Tibial nerve (tissue), 4 donors: Measurements from ENCODE around the gene NR2E1. TPM values are rescaled to one million over a fixed set of nuclear protein-coding genes. Genes with fewer than 3 reads are reported as not detected.

ENCODE experiments used
- DNase-seq, 2 donors: peaks; one replicate each; pipeline ENCODE4 v3.0.0-alpha.2; 2019; ENCODE audit warnings: low spot score in 2 of 2
- H3K27ac ChIP-seq, 4 donors: fragments of 200-600 bp; sonication (generic) in 3 of 4; one replicate each; pipeline ENCODE4 v1.5.1; 2017 to 2019; ENCODE audit warnings: mild to moderate bottlenecking in 1 of 4
- H3K27me3 ChIP-seq, 2 donors: fragments of 200-600 bp; sonication (generic) in 1 of 2; one replicate each; pipeline versions ENCODE4 v1.5.1 to v1.6.0; 2017 to 2019
- H3K36me3 ChIP-seq, 3 donors: fragments of 200-600 bp; sonication (generic); one replicate each; pipeline ENCODE4 v1.5.1; 2018 to 2019
- H3K4me1 ChIP-seq, 4 donors: fragments of 200-600 bp; sonication (generic) in 3 of 4; one replicate each; pipeline ENCODE4 v1.5.1; 2017 to 2019
- H3K4me3 ChIP-seq, 4 donors: fragments of 200-600 bp; sonication (generic) in 3 of 4; one replicate each; pipeline ENCODE4 v1.5.1; 2017 to 2019; ENCODE audit warnings: mild to moderate bottlenecking in 1 of 4, moderate library complexity in 1 of 4
- H3K9me3 ChIP-seq, 4 donors: fragments of 200-600 bp; sonication (generic) in 3 of 4; one replicate each; pipeline ENCODE4 v1.5.1; 2017 to 2019
- EP300 ChIP-seq, 2 donors: sonication (generic); formaldehyde crosslinking; IDR thresholded peaks; one replicate each; pipeline ENCODE4 v1.6.1; 2017; ENCODE audit warnings: antibody characterized with exemption in 2 of 2, mild to moderate bottlenecking in 1 of 2
- POLR2A ChIP-seq, 2 donors: fragments of 450-650 bp; IDR thresholded peaks; one replicate each; pipeline ENCODE4 v1.6.1; 2017; ENCODE audit warnings: antibody characterized with exemption in 2 of 2, mild to moderate bottlenecking in 2 of 2, moderate library complexity in 2 of 2
- WGBS, 2 donors: methylation state at CpG; one replicate each; pipeline ENCODE4 v1.1.5; 2018; 5-methylcytosine and 5-hydroxymethylcytosine counted together
- total RNA-seq, 4 donors: library from RNA; depleted of rRNA; stranded (reverse); fragments of >200 nt; gene quantifications; one replicate each; pipeline ENCODE4 v1.1.0, GENCODE V29; 2016
- TF ChIP-seq, protein P1 (sequence below), 5 experiments: fragments of 200-600 bp in 3 of 5; fragments of 450-650 bp in 2 of 5; sonication (generic) in 3 of 5; IDR thresholded peaks; one replicate each; pipeline ENCODE4 v1.5.1; 2016 to 2019; ENCODE audit warnings: antibody characterized with exemption in 5 of 5, mild to moderate bottlenecking in 3 of 5, moderate library complexity in 2 of 5

Gene NR2E1
- total RNA-seq, 4 donors from 2014 or later = not detected

DNA sequence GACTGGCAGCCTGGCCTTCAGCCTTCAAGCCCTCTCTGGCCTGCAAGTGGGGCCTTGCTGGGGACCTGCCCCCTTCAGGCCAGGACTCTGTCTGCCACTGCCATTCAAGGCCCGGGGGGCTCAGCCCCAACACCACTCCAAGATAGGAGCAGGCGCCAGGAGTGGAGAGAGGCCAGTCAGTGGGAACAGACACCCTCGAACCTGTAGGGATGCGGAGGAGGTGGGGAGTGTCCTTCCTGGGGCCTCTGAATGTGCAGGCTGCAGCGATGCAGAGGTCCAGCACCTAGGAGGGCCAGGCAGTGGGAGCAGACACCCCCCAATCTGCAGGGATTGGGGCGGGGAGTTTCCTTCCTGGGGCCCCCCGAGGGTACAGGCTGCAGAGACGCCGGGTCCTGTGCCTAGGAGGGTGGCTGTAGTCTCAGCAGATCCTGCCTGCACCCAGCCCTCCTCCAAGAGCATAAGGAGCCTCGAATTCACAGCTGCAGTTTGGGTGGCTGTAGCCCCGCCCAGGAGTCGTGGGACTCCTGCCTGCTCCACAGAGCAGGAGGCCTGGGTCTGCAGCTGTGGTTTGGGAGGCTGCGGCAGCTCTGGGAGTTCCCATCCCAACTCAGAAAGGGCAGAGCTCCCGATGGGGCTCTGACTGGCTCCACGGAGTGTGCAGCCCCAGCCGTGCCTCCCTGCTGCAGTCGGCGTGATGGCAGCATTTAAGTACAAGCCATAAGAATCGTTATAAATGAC is 33.1 kb downstream of the NR2E1 start:
- TF ChIP-seq, protein P1, sequence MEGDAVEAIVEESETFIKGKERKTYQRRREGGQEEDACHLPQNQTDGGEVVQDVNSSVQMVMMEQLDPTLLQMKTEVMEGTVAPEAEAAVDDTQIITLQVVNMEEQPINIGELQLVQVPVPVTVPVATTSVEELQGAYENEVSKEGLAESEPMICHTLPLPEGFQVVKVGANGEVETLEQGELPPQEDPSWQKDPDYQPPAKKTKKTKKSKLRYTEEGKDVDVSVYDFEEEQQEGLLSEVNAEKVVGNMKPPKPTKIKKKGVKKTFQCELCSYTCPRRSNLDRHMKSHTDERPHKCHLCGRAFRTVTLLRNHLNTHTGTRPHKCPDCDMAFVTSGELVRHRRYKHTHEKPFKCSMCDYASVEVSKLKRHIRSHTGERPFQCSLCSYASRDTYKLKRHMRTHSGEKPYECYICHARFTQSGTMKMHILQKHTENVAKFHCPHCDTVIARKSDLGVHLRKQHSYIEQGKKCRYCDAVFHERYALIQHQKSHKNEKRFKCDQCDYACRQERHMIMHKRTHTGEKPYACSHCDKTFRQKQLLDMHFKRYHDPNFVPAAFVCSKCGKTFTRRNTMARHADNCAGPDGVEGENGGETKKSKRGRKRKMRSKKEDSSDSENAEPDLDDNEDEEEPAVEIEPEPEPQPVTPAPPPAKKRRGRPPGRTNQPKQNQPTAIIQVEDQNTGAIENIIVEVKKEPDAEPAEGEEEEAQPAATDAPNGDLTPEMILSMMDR (IDR thresholded peaks at IDR 0.05) = no peak
- TF ChIP-seq POLR2A (IDR thresholded peaks at IDR 0.05) = no peak
- TF ChIP-seq EP300 (IDR thresholded peaks at IDR 0.05) = no peak
- no peaks in the 10 kb centered on the region for H3K9me3 ChIP-seq

DNA sequence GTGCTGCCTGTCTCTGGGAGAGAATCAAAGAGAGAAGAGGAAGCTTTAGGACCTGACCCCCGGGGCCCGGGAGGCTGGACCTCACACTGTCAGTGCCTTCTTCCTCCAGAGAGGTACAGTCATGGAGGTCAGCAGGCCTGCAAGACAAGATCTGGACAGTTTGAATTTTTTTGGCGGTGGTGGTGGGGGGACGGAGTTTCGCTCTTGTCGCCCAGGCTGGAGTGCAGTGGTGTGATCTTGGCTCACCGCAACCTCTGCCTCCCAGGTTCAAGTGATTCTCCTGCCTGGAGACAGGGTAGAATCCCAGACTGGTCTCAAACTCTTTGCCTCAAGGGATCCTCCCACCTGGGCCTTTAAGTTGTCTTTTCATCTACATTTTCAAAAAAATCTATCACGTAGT is 34.4 kb downstream of the NR2E1 start:
- Histone ChIP-seq H3K9me3 (no peaks in the 10 kb centered on the region), H3K27me3 (no peaks in the 10 kb centered on the region), H3K36me3 (peaks cover 0 to 31% (median 0%) of the 10 kb centered on the region in 3 donors), H3K4me1 (no peaks in the 10 kb centered on the region), H3K27ac (no peak overlapping the region), H3K4me3 (no peak overlapping the region)
- 88 to 95% methylated on average over 8 of the region's 8 CpGs for WGBS, 2 donors
- no peak for DNase-seq
- TF ChIP-seq, protein P1 (IDR thresholded peaks at IDR 0.05) = no peak
- TF ChIP-seq EP300 (IDR thresholded peaks at IDR 0.05) = no peak
- TF ChIP-seq POLR2A (IDR thresholded peaks at IDR 0.05) = no peak

More for the DNA sequence above, 33.1 kb downstream of the NR2E1 start:
- Histone ChIP-seq H3K27me3 (no peaks in the 10 kb centered on the region), H3K36me3 (peaks cover 0 to 27% (median 0%) of the 10 kb centered on the region in 3 donors), H3K4me3 (no peak overlapping the region), H3K4me1 (no peaks in the 10 kb centered on the region), H3K27ac (no peak overlapping the region)
- 84 to 86% methylated on average over 13 to 19 of the region's 19 CpGs for WGBS, 2 donors
- DNase-seq = no peak

DNA sequence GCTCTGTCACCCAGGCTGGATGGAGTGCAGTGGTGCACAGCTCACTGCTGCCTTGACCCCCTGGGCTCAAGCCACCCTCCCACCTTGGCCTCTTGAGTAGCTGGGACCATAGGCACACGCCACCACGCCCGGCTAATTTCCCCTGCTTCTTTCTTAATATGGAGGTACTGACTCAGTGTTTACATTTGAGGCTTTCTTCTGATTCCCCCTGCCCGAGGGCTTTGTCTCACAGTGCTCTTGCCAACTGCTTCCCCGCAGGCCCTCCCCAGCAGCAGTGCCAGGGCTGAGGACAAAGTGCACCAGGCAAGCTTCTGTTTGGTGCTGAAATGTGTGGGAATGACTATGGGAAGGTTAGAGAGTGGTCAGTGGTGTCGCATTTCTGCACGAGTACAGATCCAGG is 34.8 kb downstream of the NR2E1 start:
- WGBS, 2 donors = 67 to 75% methylated on average over 7 of the region's 7 CpGs

DNA sequence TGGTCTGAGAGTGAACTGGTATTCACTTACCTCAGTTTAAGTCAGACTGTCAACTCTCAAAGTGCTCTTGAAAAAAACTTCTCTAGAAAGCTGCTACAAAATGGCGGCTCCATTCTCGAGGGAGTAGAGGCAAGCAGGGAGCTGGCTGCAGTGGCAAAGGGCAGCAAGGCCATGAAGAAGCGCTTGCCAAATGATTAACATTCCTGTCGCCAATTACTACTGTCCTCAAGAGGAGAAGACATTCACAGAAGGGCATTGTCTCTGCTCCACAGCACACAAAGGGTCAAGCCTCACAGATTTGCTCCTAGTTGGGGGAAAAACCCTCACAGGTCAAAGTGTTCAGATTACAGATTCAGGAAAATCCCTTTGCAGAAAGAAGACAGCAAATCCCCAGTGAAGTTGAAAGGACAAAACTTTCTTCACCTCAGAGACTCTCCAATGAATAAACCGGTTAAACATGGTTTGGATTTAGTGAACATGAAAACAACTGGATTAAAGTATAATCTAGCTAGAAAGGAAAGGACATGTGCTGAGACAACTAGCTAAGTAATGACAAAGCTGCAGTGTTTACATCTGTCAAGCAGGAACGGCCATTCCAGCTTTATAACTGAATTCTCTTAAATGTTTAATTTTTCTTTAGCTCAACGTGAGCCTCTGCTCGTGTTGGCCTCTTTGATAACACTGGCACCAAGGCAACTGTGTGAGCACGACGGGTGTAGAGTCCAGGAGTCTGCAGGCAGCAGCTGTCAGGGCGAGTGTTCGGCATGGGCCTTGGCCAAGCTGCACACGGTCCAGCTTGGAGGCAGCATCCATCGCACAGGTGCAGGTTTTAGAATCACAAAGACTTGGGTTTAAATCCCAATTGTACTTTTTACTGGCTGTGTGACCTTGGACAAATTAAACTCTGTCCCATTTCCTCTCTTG is 37.6 kb downstream of the NR2E1 start:
- WGBS, 2 donors = 53 to 56% methylated on average over 14 of the region's 14 CpGs
- H3K36me3 ChIP-seq = peaks cover 0 to 55% (median 0%) of the 10 kb centered on the region in 3 donors
- TF ChIP-seq POLR2A (IDR thresholded peaks at IDR 0.05) = no peak
- TF ChIP-seq, protein P1 (IDR thresholded peaks at IDR 0.05) = no peak
- TF ChIP-seq EP300 (IDR thresholded peaks at IDR 0.05) = no peak
- no peaks in the 10 kb centered on the region for H3K9me3 ChIP-seq
- H3K4me1 ChIP-seq = no peaks in the 10 kb centered on the region
- no peak overlapping the region for H3K27ac ChIP-seq
- DNase-seq = no peak
- H3K4me3 ChIP-seq = no peak overlapping the region
- H3K27me3 ChIP-seq = no peaks in the 10 kb centered on the region

More for the DNA sequence above, 34.8 kb downstream of the NR2E1 start:
- peaks cover 0 to 31% (median 0%) of the 10 kb centered on the region in 3 donors for H3K36me3 ChIP-seq
- H3K9me3 ChIP-seq = no peaks in the 10 kb centered on the region
- H3K27me3 ChIP-seq = no peaks in the 10 kb centered on the region
- H3K27ac ChIP-seq = no peak overlapping the region
- no peak for TF ChIP-seq POLR2A (IDR thresholded peaks at IDR 0.05)
- TF ChIP-seq EP300 (IDR thresholded peaks at IDR 0.05) = no peak
- TF ChIP-seq, protein P1 (IDR thresholded peaks at IDR 0.05) = no peak
- H3K4me3 ChIP-seq = no peak overlapping the region
- no peak for DNase-seq
- no peaks in the 10 kb centered on the region for H3K4me1 ChIP-seq
